ENCODE measurements around the gene CORO2A.

- TF ChIP-seq POLR2AphosphoS5 (IDR thresholded peaks at IDR 0.05; ENCODE audit: borderline replicate concordance, low read depth, low read length) (no peak), EZH2 (IDR thresholded peaks at IDR 0.05) (no peak), FOXP2 (optimal IDR thresholded peaks at IDR 0.05; ENCODE audit: control extremely low read depth, extremely low read length, insufficient read depth) (no peak)
Observed at GRCh38 chr9:98240475-98240874, 48.0 kb upstream of the CORO2A start.

Measured in SK-N-MC (cell line).